Glutamatergic neuron (in vitro differentiated cells): ENCODE data around the gene KIRREL3. TPM values are rescaled to one million over a fixed set of nuclear protein-coding genes. Genes with fewer than 3 reads are reported as not detected.

Source experiments
- DNase-seq: peaks from one replicate; pipeline ENCODE4 v3.0.0; 2022
- H3K27ac Mint-ChIP-seq: one replicate; pipeline ENCODE4 v1.8.0; 2020; ENCODE audit warnings: mild to moderate bottlenecking, mixed read lengths, inconsistent platforms; ENCODE audit not compliant: unreplicated experiment
- H3K27me3 Mint-ChIP-seq: one replicate; pipeline ENCODE4 v1.8.0; 2020; ENCODE audit warnings: mild to moderate bottlenecking, moderate library complexity, mixed read lengths, inconsistent platforms; ENCODE audit not compliant: unreplicated experiment
- H3K36me3 Mint-ChIP-seq: one replicate; pipeline ENCODE4 v1.8.0; 2020; ENCODE audit warnings: mild to moderate bottlenecking, mixed read lengths, inconsistent platforms; ENCODE audit not compliant: unreplicated experiment
- H3K4me1 Mint-ChIP-seq: one replicate; pipeline ENCODE4 v1.8.0; 2020; ENCODE audit warnings: mild to moderate bottlenecking, low read depth, mixed read lengths, inconsistent platforms; ENCODE audit not compliant: unreplicated experiment
- H3K4me3 Mint-ChIP-seq: one replicate; pipeline ENCODE4 v1.8.0; 2020; ENCODE audit warnings: mild to moderate bottlenecking, mixed read lengths, inconsistent platforms; ENCODE audit not compliant: unreplicated experiment
- H3K9me3 Mint-ChIP-seq: one replicate; pipeline ENCODE4 v1.8.0; 2020; ENCODE audit warnings: mild to moderate bottlenecking, moderate library complexity, mixed read lengths, inconsistent platforms; ENCODE audit not compliant: unreplicated experiment
- CTCF ChIP-seq: fragments of 200-600 bp; sonication (generic); IDR thresholded peaks from one replicate; pipeline ENCODE4 v1.5.0; 2021; ENCODE audit not compliant: partially characterized antibody, unreplicated experiment
- total RNA-seq: library from RNA; stranded (reverse); fragmentation: NEBNext Ultra II Directional; extraction: Animal tissue kit (Norgen Biotek cat#: 25700); gene quantifications from one replicate; pipeline ENCODE4 v1.2.1, GENCODE V29; 2021; ENCODE audit not compliant: unreplicated experiment

The KIRREL3 gene
- total RNA-seq, 1 donor from 2014 or later, result 25.3 TPM

GRCh38 chr11:126791991-126792390, 208.6 kb downstream of the KIRREL3 start:
- H3K27me3 Mint-ChIP-seq, result peaks cover 9% of the 10 kb centered on the region
- H3K9me3 Mint-ChIP-seq, result peaks cover 3% of the 10 kb centered on the region
- no peak overlapping the region for H3K4me3 Mint-ChIP-seq
- H3K4me1 Mint-ChIP-seq, result peaks cover 8% of the 10 kb centered on the region
- DNase-seq, result no peak
- H3K36me3 Mint-ChIP-seq, result no peaks in the 10 kb centered on the region
- no peak overlapping the region for H3K27ac Mint-ChIP-seq
- TF ChIP-seq CTCF, result no peak

GRCh38 chr11:126791446-126791845, 209.1 kb downstream of the KIRREL3 start:
- no peak for DNase-seq
- peaks cover 9% of the 10 kb centered on the region for H3K27me3 Mint-ChIP-seq
- no peaks in the 10 kb centered on the region for H3K36me3 Mint-ChIP-seq
- H3K27ac Mint-ChIP-seq, result no peak overlapping the region
- no peaks in the 10 kb centered on the region for H3K9me3 Mint-ChIP-seq
- no peak overlapping the region for H3K4me3 Mint-ChIP-seq
- TF ChIP-seq CTCF, result no peak
- H3K4me1 Mint-ChIP-seq, result peaks cover 8% of the 10 kb centered on the region

- DNase-seq, result no peak
- no peaks in the 10 kb centered on the region for H3K9me3 Mint-ChIP-seq
- H3K4me1 Mint-ChIP-seq, result peaks cover 8% of the 10 kb centered on the region
- no peak for TF ChIP-seq CTCF
- H3K36me3 Mint-ChIP-seq, result no peaks in the 10 kb centered on the region
- no peak overlapping the region for H3K4me3 Mint-ChIP-seq
- no peak overlapping the region for H3K27ac Mint-ChIP-seq
- peaks cover 9% of the 10 kb centered on the region for H3K27me3 Mint-ChIP-seq
These were observed 210.0 kb downstream of the KIRREL3 start for GRCh38 chr11:126790550-126791081.

GRCh38 chr11:126782810-126783209, 217.8 kb downstream of the KIRREL3 start:
- DNase-seq, result no peak
- no peak for TF ChIP-seq CTCF
- peaks cover 4% of the 10 kb centered on the region for H3K9me3 Mint-ChIP-seq
- H3K27me3 Mint-ChIP-seq, result no peaks in the 10 kb centered on the region
- no peaks in the 10 kb centered on the region for H3K36me3 Mint-ChIP-seq
- H3K27ac Mint-ChIP-seq, result no peak overlapping the region
- H3K4me1 Mint-ChIP-seq, result peaks cover 8% of the 10 kb centered on the region
- no peak overlapping the region for H3K4me3 Mint-ChIP-seq

- Mint-ChIP-seq H3K4me1 (peaks cover 8% of the 10 kb centered on the region), H3K9me3 (peaks cover 4% of the 10 kb centered on the region), H3K27ac (peak overlapping the region; percentile 40), H3K27me3 (no peaks in the 10 kb centered on the region), H3K4me3 (peak overlapping the region; percentile 6), H3K36me3 (no peaks in the 10 kb centered on the region)
- TF ChIP-seq CTCF, result no peak
- no peak for DNase-seq
These were observed 218.6 kb downstream of the KIRREL3 start for GRCh38 chr11:126781942-126782341.
